ENCODE results near the gene TMEM273. TPM values are rescaled to one million over a fixed set of nuclear protein-coding genes. Genes with fewer than 3 reads are reported as not detected.

TMEM273 gene
- total RNA-seq, 4 donors from 2014 or later: 4.9 to 11.2 (median 7.8) TPM

DNA sequence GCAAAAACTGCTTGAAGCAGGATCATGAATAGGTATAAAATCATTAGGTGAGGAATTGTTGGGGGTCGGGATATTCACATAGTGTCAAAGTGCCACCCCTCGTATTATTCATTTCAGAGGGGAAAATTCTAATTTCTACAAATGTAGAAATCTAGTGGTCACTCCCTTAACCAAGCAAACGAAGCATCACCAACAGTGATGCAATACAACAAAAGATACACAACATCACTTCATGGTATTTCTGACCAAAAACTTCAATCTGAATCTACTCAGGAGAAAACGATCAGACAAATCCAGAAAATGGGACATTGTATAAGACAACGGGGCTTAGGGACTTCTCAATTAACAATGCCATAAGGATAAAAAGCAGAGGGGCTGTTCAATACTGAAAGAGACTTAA lies 28.1 kb downstream of the TMEM273 start:
- Histone ChIP-seq H3K36me3 (no peaks in the 10 kb centered on the region), H3K27ac (no peak overlapping the region), H3K27me3 (no peaks in the 10 kb centered on the region), H3K4me3 (no peak overlapping the region), H3K4me1 (no peaks in the 10 kb centered on the region), H3K9me3 (no peaks in the 10 kb centered on the region)
- DNase-seq (no peak), ATAC-seq (no peak)
- in situ Hi-C loops (cut with MboI; ENCODE audit: low sequenced_read_pairs in 4 of 4): loop anchor here in 2 of 4 donors (10.0 to 25.0 kb wide), 2 partner anchors 175 to 498 kb away; no protein-coding TSS in a partner anchor
- intact Hi-C loops (cut with DNase I; ENCODE audit: low total_unique reads): loop anchor here (5.0 kb wide), 1 partner anchor 503 kb away; no protein-coding TSS in a partner anchor
- no peak for TF ChIP-seq POLR2A (IDR thresholded peaks at IDR 0.05)
- TF ChIP-seq, protein P1, sequence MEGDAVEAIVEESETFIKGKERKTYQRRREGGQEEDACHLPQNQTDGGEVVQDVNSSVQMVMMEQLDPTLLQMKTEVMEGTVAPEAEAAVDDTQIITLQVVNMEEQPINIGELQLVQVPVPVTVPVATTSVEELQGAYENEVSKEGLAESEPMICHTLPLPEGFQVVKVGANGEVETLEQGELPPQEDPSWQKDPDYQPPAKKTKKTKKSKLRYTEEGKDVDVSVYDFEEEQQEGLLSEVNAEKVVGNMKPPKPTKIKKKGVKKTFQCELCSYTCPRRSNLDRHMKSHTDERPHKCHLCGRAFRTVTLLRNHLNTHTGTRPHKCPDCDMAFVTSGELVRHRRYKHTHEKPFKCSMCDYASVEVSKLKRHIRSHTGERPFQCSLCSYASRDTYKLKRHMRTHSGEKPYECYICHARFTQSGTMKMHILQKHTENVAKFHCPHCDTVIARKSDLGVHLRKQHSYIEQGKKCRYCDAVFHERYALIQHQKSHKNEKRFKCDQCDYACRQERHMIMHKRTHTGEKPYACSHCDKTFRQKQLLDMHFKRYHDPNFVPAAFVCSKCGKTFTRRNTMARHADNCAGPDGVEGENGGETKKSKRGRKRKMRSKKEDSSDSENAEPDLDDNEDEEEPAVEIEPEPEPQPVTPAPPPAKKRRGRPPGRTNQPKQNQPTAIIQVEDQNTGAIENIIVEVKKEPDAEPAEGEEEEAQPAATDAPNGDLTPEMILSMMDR (IDR thresholded peaks at IDR 0.05 in 4 of 5, conservative IDR thresholded peaks at IDR 0.05 in 1 of 5): no peak

DNA sequence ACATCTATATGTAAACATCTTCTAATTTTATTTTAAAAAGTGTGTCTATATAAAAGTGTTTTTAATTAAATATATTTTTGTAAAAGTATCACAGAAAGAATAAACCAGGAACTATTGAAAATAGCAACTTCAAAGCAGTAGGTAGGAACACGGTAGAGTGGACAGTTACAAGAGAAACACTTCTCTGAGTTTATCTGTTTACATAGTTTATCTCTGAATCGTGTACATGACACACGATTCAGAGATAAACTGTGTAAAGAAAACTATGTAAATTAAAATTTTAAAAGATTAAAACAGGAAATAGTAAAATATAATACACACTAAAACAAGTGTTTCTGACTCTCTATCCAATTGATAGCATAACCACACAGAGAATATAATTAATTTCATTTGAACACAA lies 29.3 kb downstream of the TMEM273 start:
- Histone ChIP-seq H3K4me1 (no peaks in the 10 kb centered on the region), H3K36me3 (no peaks in the 10 kb centered on the region), H3K9me3 (no peaks in the 10 kb centered on the region), H3K27ac (no peak overlapping the region), H3K4me3 (no peak overlapping the region), H3K27me3 (no peaks in the 10 kb centered on the region)
- DNase-seq (no peak), ATAC-seq (no peak)
- TF ChIP-seq POLR2A (IDR thresholded peaks at IDR 0.05): no peak
- TF ChIP-seq, protein P1 (IDR thresholded peaks at IDR 0.05 in 4 of 5, conservative IDR thresholded peaks at IDR 0.05 in 1 of 5): no peak
- in situ Hi-C loops (cut with MboI; ENCODE audit: low sequenced_read_pairs in 4 of 4) (loop anchor here in 2 of 4 donors (10.0 to 25.0 kb wide), 2 partner anchors 184 to 497 kb away; no protein-coding TSS in a partner anchor), intact Hi-C loops (cut with DNase I; ENCODE audit: low total_unique reads) (no loop called here)

DNA sequence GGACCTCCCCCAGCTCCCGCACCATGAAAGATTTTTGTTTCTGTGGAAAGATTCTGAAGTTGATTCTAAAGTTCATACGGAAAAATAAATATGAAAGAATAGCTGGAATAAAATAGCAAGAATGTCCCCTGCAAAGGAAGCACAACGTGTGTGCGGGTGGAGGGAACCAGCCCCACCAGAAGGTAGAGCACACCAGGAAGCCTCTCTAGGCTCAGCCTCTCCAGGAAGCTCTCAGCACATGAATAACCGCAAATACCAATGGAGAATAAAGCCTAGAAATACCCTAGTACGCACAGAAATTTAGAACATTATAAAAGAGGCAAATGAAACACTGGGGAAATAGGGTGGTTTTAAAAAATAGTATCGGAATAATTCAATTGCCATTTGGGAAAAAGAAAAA lies 29.8 kb downstream of the TMEM273 start:
- no peaks in the 10 kb centered on the region for H3K36me3 ChIP-seq
- no peak overlapping the region for H3K4me3 ChIP-seq
- no peak overlapping the region for H3K27ac ChIP-seq
- H3K9me3 ChIP-seq: no peaks in the 10 kb centered on the region
- DNase-seq (no peak), ATAC-seq (no peak)
- TF ChIP-seq, protein P1 (IDR thresholded peaks at IDR 0.05 in 4 of 5, conservative IDR thresholded peaks at IDR 0.05 in 1 of 5): no peak
- no peak for TF ChIP-seq POLR2A (IDR thresholded peaks at IDR 0.05)
- intact Hi-C loops (cut with DNase I; ENCODE audit: low total_unique reads) (no loop called here), in situ Hi-C loops (cut with MboI; ENCODE audit: low sequenced_read_pairs in 4 of 4) (loop anchor here in 2 of 4 donors (10.0 to 25.0 kb wide), 2 partner anchors 184 to 496 kb away; no protein-coding TSS in a partner anchor)
- H3K4me1 ChIP-seq: no peaks in the 10 kb centered on the region
- H3K27me3 ChIP-seq: no peaks in the 10 kb centered on the region

DNA sequence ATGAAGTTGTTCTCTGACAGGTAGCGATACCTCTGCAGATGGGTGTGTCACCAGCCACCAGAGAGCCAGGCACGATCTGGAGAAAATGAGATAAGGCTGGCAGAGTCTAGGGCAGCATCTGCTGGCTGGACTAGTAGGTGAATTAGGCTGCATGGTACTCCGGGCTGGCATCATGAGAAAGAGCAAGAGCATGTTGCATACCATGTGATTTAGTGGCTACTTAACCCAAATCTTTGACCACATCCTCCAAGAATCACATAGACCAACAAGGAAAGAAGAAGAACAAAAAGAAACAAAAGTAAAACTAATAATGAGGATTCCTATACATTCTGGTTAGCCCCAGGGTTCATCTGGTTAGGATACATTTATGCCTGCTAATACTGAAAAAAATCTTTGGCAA lies 31.0 kb downstream of the TMEM273 start:
- H3K36me3 ChIP-seq: no peaks in the 10 kb centered on the region
- intact Hi-C loops (cut with DNase I; ENCODE audit: low total_unique reads) (no loop called here), in situ Hi-C loops (cut with MboI; ENCODE audit: low sequenced_read_pairs in 4 of 4) (loop anchor here in 2 of 4 donors (10.0 to 25.0 kb wide), 2 partner anchors 182 to 495 kb away; no protein-coding TSS in a partner anchor)
- H3K9me3 ChIP-seq: no peaks in the 10 kb centered on the region
- H3K4me1 ChIP-seq: no peaks in the 10 kb centered on the region
- ATAC-seq (no peak), DNase-seq (no peak)
- TF ChIP-seq, protein P1 (IDR thresholded peaks at IDR 0.05 in 4 of 5, conservative IDR thresholded peaks at IDR 0.05 in 1 of 5): no peak
- TF ChIP-seq POLR2A (IDR thresholded peaks at IDR 0.05): no peak
- H3K27me3 ChIP-seq: no peaks in the 10 kb centered on the region
- no peak overlapping the region for H3K27ac ChIP-seq
- no peak overlapping the region for H3K4me3 ChIP-seq

DNA sequence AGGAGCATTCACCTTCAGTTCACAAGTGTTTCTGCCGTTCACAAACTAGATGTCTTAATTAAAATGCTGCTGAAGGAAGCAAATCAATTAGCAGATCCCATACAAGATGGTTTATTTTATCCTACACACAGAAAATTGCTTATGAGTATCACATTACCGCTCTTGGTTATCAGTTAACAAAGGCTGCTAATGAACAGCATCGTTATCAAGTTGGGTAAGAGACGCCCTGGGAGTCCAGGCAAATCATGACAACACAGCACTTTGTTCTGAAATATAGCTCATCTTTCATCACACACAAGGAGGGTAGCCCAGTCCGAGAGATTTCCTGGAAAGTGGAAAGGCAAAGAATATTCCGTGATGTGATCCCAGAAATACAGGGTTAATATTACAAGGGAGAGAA lies 33.5 kb downstream of the TMEM273 start:
- Histone ChIP-seq H3K27ac (no peak overlapping the region), H3K9me3 (no peaks in the 10 kb centered on the region), H3K4me1 (no peaks in the 10 kb centered on the region), H3K36me3 (no peaks in the 10 kb centered on the region), H3K4me3 (no peak overlapping the region), H3K27me3 (no peaks in the 10 kb centered on the region)
- ATAC-seq: no peak
- intact Hi-C loops (cut with DNase I; ENCODE audit: low total_unique reads) (no loop called here), in situ Hi-C loops (cut with MboI; ENCODE audit: low sequenced_read_pairs in 4 of 4) (loop anchor here in 2 of 4 donors (10.0 to 25.0 kb wide), 2 partner anchors 180 to 492 kb away; no protein-coding TSS in a partner anchor)
- no peak for DNase-seq
- TF ChIP-seq, protein P1 (IDR thresholded peaks at IDR 0.05 in 4 of 5, conservative IDR thresholded peaks at IDR 0.05 in 1 of 5): no peak
- TF ChIP-seq POLR2A (IDR thresholded peaks at IDR 0.05): no peak
